GM12878 (cell line): ENCODE results near the gene TSHZ1.
"Not testable (repeated sequence)": the region's sequence is repeated elsewhere in the genome, so short reads cannot be mapped to it uniquely, and the experiment has no call there.

Experiments
- ATF3 ChIP-seq: IDR thresholded peaks from 2 replicates; pipeline ENCODE4 v1.6.1; 2011; ENCODE audit warnings: low read depth, mild to moderate bottlenecking, low read length, moderate library complexity, borderline replicate concordance; ENCODE audit errors: extremely low read depth
- CHD2 ChIP-seq: IDR thresholded peaks from 2 replicates; pipeline ENCODE4 v1.6.1; 2011; ENCODE audit warnings: low read depth, low read length, improper control_type of control experiment, borderline replicate concordance
- CTCF ChIP-seq, 3 experiments: IDR thresholded peaks in 2 of 3; conservative IDR thresholded peaks in 1 of 3; 2 replicates each; pipeline ENCODE4 v1.5.1; 2011; ENCODE audit warnings: low read depth in 3 of 3, low read length in 3 of 3, mild to moderate bottlenecking in 3 of 3, control low read depth in 2 of 3, moderate library complexity in 2 of 3, inconsistent platforms in 1 of 3, mixed read lengths in 1 of 3; ENCODE audit not compliant: control insufficient read depth in 2 of 3, insufficient read depth in 1 of 3; ENCODE audit errors: extremely low read depth in 1 of 3
- HDAC6 ChIP-seq: fragments of 200-600 bp; sonication (generic); IDR thresholded peaks from one replicate; pipeline ENCODE4 v1.8.0; 2017; ENCODE audit warnings: antibody characterized with exemption; ENCODE audit not compliant: unreplicated experiment
- NFYB ChIP-seq: IDR thresholded peaks from 2 replicates; pipeline ENCODE4 v1.6.1; 2011; ENCODE audit warnings: low read depth, mild to moderate bottlenecking, low read length, improper control_type of control experiment, moderate library complexity; ENCODE audit not compliant: insufficient read depth
- POLR2A ChIP-seq: IDR thresholded peaks from 2 replicates; pipeline ENCODE4 v1.6.1; 2011; ENCODE audit warnings: low read depth, mild to moderate bottlenecking, low read length
- USF2 ChIP-seq: IDR thresholded peaks from 2 replicates; pipeline ENCODE4 v1.6.1; 2011; ENCODE audit warnings: low read depth, low read length, improper control_type of control experiment, borderline replicate concordance
- ZNF384 ChIP-seq: IDR thresholded peaks from 2 replicates; pipeline ENCODE4 v1.6.1; 2012; ENCODE audit warnings: low read depth, mild to moderate bottlenecking, low read length, improper control_type of control experiment, borderline replicate concordance
- ZZZ3 ChIP-seq: IDR thresholded peaks from 2 replicates; pipeline ENCODE4 v1.6.1; 2011; ENCODE audit warnings: low read depth; ENCODE audit not compliant: control insufficient read depth, insufficient read length

- TF ChIP-seq CTCF (IDR thresholded peaks at IDR 0.05 in 2 of 3, conservative IDR thresholded peaks at IDR 0.05 in 1 of 3; ENCODE audit: control insufficient read depth in 2 of 3, extremely low read depth in 1 of 3, insufficient read depth in 1 of 3, low read depth in 3 of 3, low read length in 3 of 3); USF2; ZZZ3; POLR2A; ATF3; CHD2; NFYB; ZNF384; HDAC6: not testable (repeated sequence)
These were observed 119.2 kb downstream of the TSHZ1 start for GRCh38 chr18:75329753-75330152.
